Omental fat pad (tissue), 4 donors: ENCODE measurements around the gene WFDC2. TPM values are rescaled to one million over a fixed set of nuclear protein-coding genes. Genes with fewer than 3 reads are reported as not detected.
A peak's percentile ranks its signal among the peaks of the same experiment; 100 is the strongest.

ENCODE experiments used
- ATAC-seq: fragments of 150-250 bp; one replicate; pipeline ENCODE4 v1.9.1; 2016; ENCODE audit warnings: mild to moderate bottlenecking, moderate library complexity; ENCODE audit not compliant: low FRiP score
- DNase-seq: peaks from one replicate; pipeline ENCODE4 v3.0.0-alpha.2; 2019; ENCODE audit warnings: low spot score
- CTCF ChIP-seq, 3 donors: fragments of 450-650 bp; IDR thresholded peaks; one replicate each; pipeline ENCODE4 v1.5.1; 2016 to 2017; ENCODE audit warnings: antibody characterized with exemption in 3 of 3, mild to moderate bottlenecking in 3 of 3, moderate library complexity in 2 of 3
- total RNA-seq, 4 donors: library from RNA; depleted of rRNA; stranded (reverse); fragments of >200 nt; gene quantifications; one replicate each; pipeline ENCODE4 v1.1.0, GENCODE V29; 2016

Gene WFDC2
- total RNA-seq, 4 donors from 2014 or later, result 3.0 to 8.4 (median 7.0) TPM

GRCh38 chr20:45462711-45463509 is 6.6 kb upstream of the WFDC2 start:
- ATAC-seq (no peak), DNase-seq (no peak)
- no peak for TF ChIP-seq CTCF (IDR thresholded peaks at IDR 0.05)

DNA sequence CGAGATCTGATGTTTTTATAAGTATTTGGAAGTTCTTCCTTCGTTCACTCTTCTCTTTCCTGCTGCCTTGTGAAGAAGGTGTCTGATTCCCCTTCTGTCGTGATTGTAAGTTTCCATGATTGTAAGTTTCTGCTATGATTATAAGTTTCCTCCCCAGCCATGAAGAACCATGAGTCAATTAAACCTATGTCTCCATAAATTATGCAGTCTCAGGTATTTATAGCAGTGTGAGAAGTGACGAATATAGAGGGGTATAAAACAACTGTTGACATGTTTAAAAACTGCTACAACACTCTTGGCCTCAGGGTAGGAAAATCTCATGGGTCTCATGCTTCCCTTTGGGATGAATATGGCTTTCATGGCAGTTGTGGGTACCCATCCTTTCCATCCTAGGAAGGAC is 5.8 kb upstream of the WFDC2 start:
- ATAC-seq (no peak), DNase-seq (no peak)
- TF ChIP-seq CTCF (IDR thresholded peaks at IDR 0.05), result no peak

DNA sequence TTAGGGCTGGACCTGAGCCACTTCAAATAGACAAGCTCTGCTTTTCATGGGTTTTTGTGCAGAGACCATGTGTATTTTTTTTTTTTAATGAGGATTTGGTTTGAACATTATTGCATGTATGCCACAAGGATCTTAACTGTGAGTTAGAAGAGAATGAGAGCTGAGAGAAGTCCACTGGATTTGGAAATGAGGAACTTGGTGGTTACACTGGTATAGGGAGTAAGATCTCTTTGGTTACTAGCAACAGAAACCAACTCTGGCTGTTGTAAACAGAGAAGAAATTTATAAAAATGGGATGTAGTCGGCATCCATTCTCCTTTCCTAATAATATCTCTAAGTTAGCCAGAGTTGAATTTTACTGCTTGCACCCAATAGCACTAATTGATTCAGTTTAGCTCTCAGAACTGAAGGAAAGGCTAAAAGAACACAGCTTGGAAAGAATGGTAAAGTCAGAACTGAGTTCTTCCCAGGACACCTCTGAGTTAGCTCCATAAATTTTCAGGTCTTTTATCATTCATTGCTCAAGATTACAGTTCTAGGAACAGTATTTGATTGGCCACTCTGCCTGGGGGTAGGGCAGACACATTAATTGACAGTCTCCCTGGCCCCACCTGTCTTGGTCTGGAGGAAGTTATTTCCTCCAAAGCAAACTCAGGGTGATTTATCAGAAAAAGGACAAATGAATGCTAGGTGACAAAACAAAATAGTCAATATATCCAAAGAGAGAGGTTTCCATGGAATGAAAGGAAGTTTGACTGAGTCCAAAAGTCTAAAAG is 3.9 kb upstream of the WFDC2 start:
- no peak for ATAC-seq

GRCh38 chr20:45467172-45467571 is 2.4 kb upstream of the WFDC2 start:
- no peak for TF ChIP-seq CTCF (IDR thresholded peaks at IDR 0.05)
- ATAC-seq (no peak), DNase-seq (no peak)

More for the DNA sequence above, 3.9 kb upstream of the WFDC2 start:
- no peak for TF ChIP-seq CTCF (IDR thresholded peaks at IDR 0.05)
- DNase-seq, result no peak

DNA sequence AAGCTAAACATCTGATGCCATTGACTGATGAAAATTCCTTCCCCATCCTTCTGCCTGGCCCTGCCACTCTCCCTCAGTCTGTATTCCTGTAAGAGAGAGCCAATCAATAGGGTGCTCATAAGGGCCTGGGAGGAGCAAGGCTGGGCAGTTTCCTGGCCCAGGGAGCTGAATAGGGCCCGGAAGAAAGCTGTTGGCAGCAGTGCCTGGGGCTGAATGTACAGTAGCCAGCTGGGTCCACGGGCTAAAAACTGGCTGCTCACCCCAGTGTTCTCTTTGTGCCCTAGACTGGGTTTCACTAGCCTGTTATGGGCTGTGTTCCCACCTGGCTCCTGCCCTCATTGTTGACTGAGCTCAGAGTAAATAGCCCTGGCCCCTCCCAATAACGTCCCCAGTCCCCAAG is 1.7 kb upstream of the WFDC2 start:
- no peak for TF ChIP-seq CTCF (IDR thresholded peaks at IDR 0.05)
- ATAC-seq (no peak), DNase-seq (no peak)

- no peak for TF ChIP-seq CTCF (IDR thresholded peaks at IDR 0.05)
- DNase-seq (no peak), ATAC-seq (peak; percentile 90)
These were observed 844 bp downstream of the WFDC2 start for GRCh38 chr20:45470262-45470931.
